GM18868 (cell line): Measurements from ENCODE around the gene COX5A.
A peak's percentile ranks its signal among the peaks of the same experiment; 100 is the strongest.
"Not testable (repeated sequence)": the region's sequence is repeated elsewhere in the genome, so short reads cannot be mapped to it uniquely, and the experiment has no call there.

ENCODE experiments used
- ATAC-seq: cut with Tn5 transposase; IDR thresholded peaks from one replicate; pipeline ENCODE4 v1.9.1; 2021; ENCODE audit warnings: mild to moderate bottlenecking, moderate library complexity; ENCODE audit not compliant: unreplicated experiment

Gene COX5A

GRCh38 chr15:74955796-74956647 is 18.1 kb upstream of the COX5A start:
- peak; percentile 52 for ATAC-seq

GRCh38 chr15:74955017-74955416 is 17.1 kb upstream of the COX5A start:
- ATAC-seq = no peak

GRCh38 chr15:74954515-74954914 is 16.6 kb upstream of the COX5A start:
- ATAC-seq = no peak

GRCh38 chr15:74951006-74951405 is 13.1 kb upstream of the COX5A start:
- ATAC-seq = no peak

- no peak for ATAC-seq
Observed at GRCh38 chr15:74950078-74950908, 12.4 kb upstream of the COX5A start.

GRCh38 chr15:74937272-74937589 is 642 bp downstream of the COX5A start:
- no peak for ATAC-seq

GRCh38 chr15:74935193-74935592 is 2.7 kb downstream of the COX5A start:
- ATAC-seq = not testable (repeated sequence)

- ATAC-seq = no peak
Observed at GRCh38 chr15:74933573-74933972, 4.3 kb downstream of the COX5A start.

- ATAC-seq = no peak
Observed at GRCh38 chr15:74928771-74929198, 9.1 kb downstream of the COX5A start.

GRCh38 chr15:74924525-74924924 is 13.3 kb downstream of the COX5A start:
- ATAC-seq = no peak

- no peak for ATAC-seq
Observed at GRCh38 chr15:74920456-74920855, 17.4 kb downstream of the COX5A start.

GRCh38 chr15:74917676-74918075 is 20.2 kb downstream of the COX5A start:
- ATAC-seq = no peak

GRCh38 chr15:74913799-74914198 is 24.1 kb downstream of the COX5A start:
- not testable (repeated sequence) for ATAC-seq

- ATAC-seq = no peak
Observed at GRCh38 chr15:74913041-74913440, 24.8 kb downstream of the COX5A start.

GRCh38 chr15:74908635-74909034 is 29.2 kb downstream of the COX5A start:
- no peak for ATAC-seq

- ATAC-seq = peak; percentile 8
Observed at GRCh38 chr15:74907163-74907870, 30.6 kb downstream of the COX5A start.

GRCh38 chr15:74906450-74907162 is 31.3 kb downstream of the COX5A start, which contains the start of gene FAM219B:
Gene FAM219B (minus strand): TSS chr15:74906851. CDS start chr15:74906800, 51 bp downstream.
- ATAC-seq = peak; percentile 83

- ATAC-seq = peak; percentile 9
Observed at GRCh38 chr15:74906067-74906449, 31.8 kb downstream of the COX5A start.

GRCh38 chr15:74904190-74904805 is 33.6 kb downstream of the COX5A start:
- ATAC-seq = no peak

- no peak for ATAC-seq
Observed at GRCh38 chr15:74903676-74904075, 34.2 kb downstream of the COX5A start.
